BE2C (cell line): ENCODE data around the gene FLACC1.
"Not testable (repeated sequence)": the region's sequence is repeated elsewhere in the genome, so short reads cannot be mapped to it uniquely, and the experiment has no call there.

Source experiments
- DNase-seq: peaks from one replicate; pipeline ENCODE4 v3.0.0-alpha.2; 2020
- H3K27me3 ChIP-seq: fragments of 250-450 bp; sonication (Bioruptor Pico); 2 replicates; pipeline ENCODE4 v1.5.1; 2020; ENCODE audit warnings: mild to moderate bottlenecking
- H3K36me3 ChIP-seq: fragments of 250-450 bp; sonication (Bioruptor Pico); 2 replicates; pipeline ENCODE4 v1.5.1; 2020; ENCODE audit warnings: mild to moderate bottlenecking
- H3K4me1 ChIP-seq: fragments of 250-450 bp; sonication (Bioruptor Pico); 2 replicates; pipeline ENCODE4 v1.5.1; 2020
- H3K4me3 ChIP-seq: 2 replicates; pipeline ENCODE4 v1.5.1; 2011; ENCODE audit warnings: low read depth, low read length
- H3K9me3 ChIP-seq: fragments of 250-450 bp; sonication (Bioruptor Pico); 2 replicates; pipeline ENCODE4 v1.5.1; 2020
- CTCF ChIP-seq: IDR thresholded peaks from 2 replicates; pipeline ENCODE4 v1.5.1; 2012; ENCODE audit warnings: mild to moderate bottlenecking, low read depth, low read length

Gene FLACC1

DNA sequence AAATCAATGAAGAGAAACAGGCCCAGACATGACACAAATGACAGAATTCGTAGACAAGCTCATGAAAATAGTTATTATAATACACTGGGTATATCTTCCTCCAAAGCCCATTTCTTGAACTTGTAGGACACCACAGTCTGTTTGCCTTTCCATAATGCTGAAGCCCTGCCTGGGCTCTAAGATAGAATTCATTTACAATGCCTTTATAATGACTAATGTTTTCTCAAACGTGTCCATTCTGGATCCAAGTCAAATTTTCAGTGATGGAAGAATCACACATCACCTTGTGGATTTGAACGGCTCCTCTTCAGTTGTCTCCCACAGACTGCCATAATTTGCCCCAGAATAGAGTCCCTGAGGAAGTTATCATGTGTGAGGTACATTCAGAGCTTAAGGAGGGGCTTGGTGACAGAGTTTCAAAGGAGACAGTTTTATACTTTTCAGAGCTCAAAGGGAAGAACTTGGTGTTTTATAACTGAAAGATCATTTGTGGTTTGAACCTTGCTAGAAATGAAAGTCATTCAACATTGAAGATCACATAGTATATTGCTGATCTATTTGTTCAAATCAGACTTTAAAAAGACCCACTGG is 58.6 kb downstream of the FLACC1 start:
- peaks cover 5% of the 10 kb centered on the region; the same call in 1 of the 2 replicates for H3K9me3 ChIP-seq
- H3K27me3 ChIP-seq: no peaks in the 10 kb centered on the region
- TF ChIP-seq CTCF: no peak
- DNase-seq: no peak
- no peak overlapping the region for H3K4me3 ChIP-seq
- H3K4me1 ChIP-seq: no peaks in the 10 kb centered on the region
- no peaks in the 10 kb centered on the region for H3K36me3 ChIP-seq

- DNase-seq, H3K9me3 ChIP-seq, H3K4me3 ChIP-seq, H3K27me3 ChIP-seq, H3K36me3 ChIP-seq, H3K4me1 ChIP-seq: not testable (repeated sequence)
Observed at GRCh38 chr2:201290457-201291148, 66.5 kb downstream of the FLACC1 start.

DNA sequence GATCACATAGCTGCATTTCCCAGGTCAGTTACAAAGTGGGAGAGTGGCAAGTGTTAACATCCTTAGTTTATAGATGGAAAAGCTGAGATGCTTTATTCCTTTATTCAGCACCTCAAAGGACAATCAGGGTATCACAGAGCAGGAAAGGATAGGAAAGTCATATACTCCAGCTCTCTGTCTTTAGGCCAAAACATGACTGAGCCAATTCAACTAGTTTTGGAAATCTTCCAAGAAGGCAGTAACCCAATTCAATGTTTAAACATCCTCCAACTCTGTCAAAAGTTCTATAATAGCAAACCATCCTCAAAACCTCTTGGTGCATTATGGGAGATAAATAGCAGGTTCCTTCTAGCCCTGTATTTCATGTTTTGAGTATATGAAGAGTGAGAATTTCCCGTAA is 71.6 kb downstream of the FLACC1 start:
- Histone ChIP-seq H3K36me3 (no peaks in the 10 kb centered on the region), H3K4me1 (peaks cover 4% of the 10 kb centered on the region; the same call in 1 of the 2 replicates), H3K4me3 (no peak overlapping the region), H3K9me3 (no peaks in the 10 kb centered on the region), H3K27me3 (no peaks in the 10 kb centered on the region)
- no peak for DNase-seq
- TF ChIP-seq CTCF: no peak

DNA sequence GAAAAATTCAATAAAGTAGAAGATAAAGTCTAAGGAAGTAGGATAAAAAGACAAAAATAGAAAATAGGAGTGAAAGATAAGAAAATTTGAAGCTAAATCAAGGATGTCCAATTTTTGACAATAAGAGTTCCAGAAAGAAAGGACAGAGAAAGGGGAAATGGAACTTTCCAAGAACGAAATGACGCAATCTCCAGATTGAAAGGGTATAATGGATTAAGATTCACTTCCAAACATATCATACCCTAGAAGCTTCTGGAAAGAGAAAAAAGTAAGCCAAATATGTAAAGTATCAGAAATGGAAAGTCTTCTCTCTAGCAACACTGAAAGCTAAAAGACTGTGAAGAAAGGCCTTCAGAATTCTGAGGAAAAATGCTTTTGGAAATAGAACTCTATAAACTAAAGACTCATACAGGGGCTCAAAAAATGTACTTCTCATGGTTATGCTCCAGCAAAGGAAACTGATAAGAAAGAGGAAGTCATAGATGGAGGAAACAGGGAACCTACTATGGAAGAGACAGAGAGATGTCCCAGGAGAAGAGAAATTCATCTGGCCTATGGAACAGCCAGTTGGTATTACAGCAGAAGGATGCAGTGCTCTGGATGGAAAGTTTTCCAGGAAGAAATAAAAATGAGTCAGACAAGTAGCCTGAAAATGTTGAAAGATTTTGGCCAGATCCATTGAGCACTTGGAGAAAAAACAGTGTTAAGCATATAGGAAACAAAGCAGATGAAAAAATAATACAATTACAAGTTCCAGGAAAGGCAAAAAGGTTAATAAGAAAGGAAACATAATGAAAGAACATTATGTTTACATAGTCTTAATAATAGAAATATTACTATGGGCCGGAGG is 76.7 kb downstream of the FLACC1 start:
- no peaks in the 10 kb centered on the region for H3K9me3 ChIP-seq
- no peaks in the 10 kb centered on the region for H3K27me3 ChIP-seq
- DNase-seq: no peak
- no peak overlapping the region for H3K4me3 ChIP-seq
- H3K36me3 ChIP-seq: no peaks in the 10 kb centered on the region
- TF ChIP-seq CTCF: no peak
- peaks cover 4% of the 10 kb centered on the region; the same call in 1 of the 2 replicates for H3K4me1 ChIP-seq

GRCh38 chr2:201279079-201279478 is 78.1 kb downstream of the FLACC1 start:
- H3K9me3 ChIP-seq: no peaks in the 10 kb centered on the region
- TF ChIP-seq CTCF: no peak
- H3K4me1 ChIP-seq: no peaks in the 10 kb centered on the region
- no peaks in the 10 kb centered on the region for H3K36me3 ChIP-seq
- H3K4me3 ChIP-seq: no peak overlapping the region
- H3K27me3 ChIP-seq: no peaks in the 10 kb centered on the region
- no peak for DNase-seq

DNA sequence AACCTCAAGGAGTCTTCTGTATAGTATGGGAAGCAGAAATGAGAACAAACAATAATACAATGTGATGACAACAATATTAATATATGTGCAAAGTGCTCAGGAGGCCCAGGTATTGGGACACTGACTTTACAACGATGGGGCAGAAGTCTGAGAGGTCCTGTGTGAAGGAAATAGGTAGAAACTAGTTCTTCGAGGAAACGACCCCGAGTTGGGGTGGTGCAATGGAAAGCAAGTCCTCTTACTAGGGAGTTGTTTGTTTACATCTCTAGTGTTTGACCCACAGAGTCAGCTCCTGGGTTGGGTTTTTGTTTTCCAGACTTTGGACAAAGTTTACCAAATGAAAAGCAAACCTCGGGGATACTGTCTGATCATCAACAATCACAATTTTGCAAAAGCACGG is 80.6 kb downstream of the FLACC1 start:
- Histone ChIP-seq H3K4me1 (no peaks in the 10 kb centered on the region), H3K36me3 (no peaks in the 10 kb centered on the region), H3K27me3 (no peaks in the 10 kb centered on the region), H3K9me3 (no peaks in the 10 kb centered on the region), H3K4me3 (no peak overlapping the region)
- TF ChIP-seq CTCF: no peak
- DNase-seq: no peak
